Omental fat pad (tissue), 4 donors: ENCODE data around the gene OR6K3. TPM values are rescaled to one million over a fixed set of nuclear protein-coding genes. Genes with fewer than 3 reads are reported as not detected.
"Not testable (repeated sequence)": the region's sequence is repeated elsewhere in the genome, so short reads cannot be mapped to it uniquely, and the experiment has no call there.

Experiments used
- ATAC-seq: fragments of 150-250 bp; one replicate; pipeline ENCODE4 v1.9.1; 2016; ENCODE audit warnings: mild to moderate bottlenecking, moderate library complexity; ENCODE audit not compliant: low FRiP score
- DNase-seq: peaks from one replicate; pipeline ENCODE4 v3.0.0-alpha.2; 2019; ENCODE audit warnings: low spot score
- CTCF ChIP-seq, 3 donors: fragments of 450-650 bp; IDR thresholded peaks; one replicate each; pipeline ENCODE4 v1.5.1; 2016 to 2017; ENCODE audit warnings: antibody characterized with exemption in 3 of 3, mild to moderate bottlenecking in 3 of 3, moderate library complexity in 2 of 3
- total RNA-seq, 4 donors: library from RNA; depleted of rRNA; stranded (reverse); fragments of >200 nt; gene quantifications; one replicate each; pipeline ENCODE4 v1.1.0, GENCODE V29; 2016

Gene OR6K3
- total RNA-seq, 4 donors from 2014 or later = not detected

DNA sequence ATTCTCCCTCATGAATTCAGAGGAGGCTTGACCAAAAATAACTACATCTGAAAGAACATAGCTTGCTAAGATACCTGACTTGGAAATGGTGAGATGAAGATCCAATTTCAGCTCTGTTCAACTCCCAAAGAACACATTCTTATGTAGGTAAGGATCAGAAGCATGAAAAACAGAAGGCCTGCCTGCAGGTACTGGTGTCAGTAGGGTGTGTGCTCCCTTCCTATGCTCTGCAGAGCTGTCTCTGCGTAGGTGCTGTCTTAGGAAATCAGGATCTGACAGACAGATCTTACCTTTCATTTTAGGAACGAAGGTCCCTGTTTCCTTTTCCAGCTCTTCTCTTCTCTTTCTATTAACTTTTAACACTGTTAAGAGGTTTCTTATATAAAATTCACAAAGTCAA lies 14.4 kb downstream of the OR6K3 start:
- ATAC-seq = no peak
- DNase-seq = no peak
- no peak for TF ChIP-seq CTCF (IDR thresholded peaks at IDR 0.05)

GRCh38 chr1:158700552-158700951 lies 20.0 kb downstream of the OR6K3 start, which contains the start of gene OR6K2:
Gene OR6K2, minus strand, starts transcription at chr1:158700652. Its CDS starts 0 bp downstream, at chr1:158700652.
- DNase-seq = no peak
- no peak for ATAC-seq
- no peak for TF ChIP-seq CTCF (IDR thresholded peaks at IDR 0.05)

DNA sequence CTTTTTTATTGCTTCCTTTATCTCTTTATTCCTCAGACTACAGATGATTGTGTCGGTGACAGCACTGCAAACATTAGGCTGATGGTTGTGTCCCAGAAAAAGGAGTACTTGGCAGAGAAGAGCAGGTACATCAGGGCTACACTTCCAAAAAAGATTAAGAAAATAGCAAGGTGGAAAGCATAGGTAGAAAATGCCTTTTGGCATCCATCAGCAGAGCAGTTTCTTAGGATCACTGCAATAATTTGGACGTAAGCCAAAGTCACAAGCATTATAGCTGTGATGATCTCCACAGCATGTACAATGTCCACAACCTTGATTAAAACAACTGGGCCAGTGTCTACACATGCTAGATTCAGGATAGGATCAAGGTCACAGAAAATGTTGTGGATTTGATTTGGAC lies 25.9 kb downstream of the OR6K3 start:
- TF ChIP-seq CTCF (IDR thresholded peaks at IDR 0.05) = no peak
- ATAC-seq (no peak), DNase-seq (no peak)

DNA sequence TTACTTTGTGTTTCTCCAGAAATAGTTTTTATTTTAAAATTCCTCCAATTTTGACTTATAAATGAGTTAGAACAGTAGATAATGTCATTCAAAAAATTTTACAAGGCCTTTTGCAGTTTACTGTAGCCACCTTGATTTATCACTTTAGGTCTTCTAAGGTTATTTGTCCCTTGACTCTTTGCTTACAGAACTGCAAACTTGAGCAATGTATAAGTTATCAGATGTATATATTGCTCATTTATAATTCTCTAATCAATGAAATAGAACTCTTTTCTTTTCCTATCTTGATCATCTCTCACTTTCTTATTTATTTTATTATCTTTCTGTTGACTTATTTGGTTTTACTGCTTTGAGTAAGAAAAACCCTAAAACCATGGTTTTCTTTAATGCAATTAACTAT lies 28.2 kb downstream of the OR6K3 start:
- no peak for TF ChIP-seq CTCF (IDR thresholded peaks at IDR 0.05)
- ATAC-seq (no peak), DNase-seq (no peak)

- TF ChIP-seq CTCF (IDR thresholded peaks at IDR 0.05) = no peak
- DNase-seq (no peak), ATAC-seq (no peak)
These were observed 28.6 kb downstream of the OR6K3 start for GRCh38 chr1:158691907-158692306.

DNA sequence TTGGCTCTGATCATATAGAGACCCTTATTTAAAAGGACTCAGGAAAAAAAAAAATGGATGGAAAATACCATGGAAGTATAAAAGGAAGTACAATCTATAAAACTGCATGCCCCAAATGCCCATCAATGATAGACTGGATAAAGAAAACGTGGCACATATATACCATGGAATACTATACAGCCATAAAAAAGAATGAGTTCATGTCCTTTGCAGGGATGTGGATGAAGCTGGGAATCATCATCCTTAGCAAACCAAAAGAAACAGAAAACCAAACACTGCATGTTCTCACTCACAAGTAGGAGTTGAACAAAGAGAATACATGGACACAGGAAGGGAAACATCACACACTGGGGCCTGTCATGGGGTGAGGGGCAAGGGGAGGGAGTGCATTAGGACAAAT lies 29.4 kb downstream of the OR6K3 start:
- not testable (repeated sequence) for ATAC-seq, DNase-seq

GRCh38 chr1:158689875-158690274 lies 30.6 kb downstream of the OR6K3 start:
- no peak for TF ChIP-seq CTCF (IDR thresholded peaks at IDR 0.05)
- DNase-seq (no peak), ATAC-seq (no peak)

- TF ChIP-seq CTCF (IDR thresholded peaks at IDR 0.05) = no peak
- DNase-seq (no peak), ATAC-seq (no peak)
These were observed 31.4 kb downstream of the OR6K3 start for GRCh38 chr1:158689110-158689509.

DNA sequence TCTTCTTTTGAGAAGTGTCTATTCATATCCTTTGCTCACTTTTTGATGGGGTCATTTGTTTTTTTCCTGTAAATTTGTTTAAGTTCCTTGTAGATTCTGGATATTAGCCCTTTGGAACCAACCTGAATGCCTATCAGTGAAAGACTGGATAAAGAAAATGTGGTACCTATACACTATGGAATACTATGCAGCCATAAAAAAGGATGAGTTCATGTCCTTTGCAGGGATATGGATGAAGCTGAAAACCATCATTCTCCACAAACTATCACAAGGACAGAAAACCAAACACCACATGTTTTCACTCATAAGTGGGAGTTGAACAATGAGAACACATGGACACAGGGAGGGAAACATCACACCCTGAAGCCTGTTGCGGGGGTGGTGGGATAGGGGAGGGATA lies 32.2 kb downstream of the OR6K3 start:
- not testable (repeated sequence) for ATAC-seq, DNase-seq
